GM21390 (cell line): ENCODE results near the gene TECR.
"Not testable (repeated sequence)": the region's sequence is repeated elsewhere in the genome, so short reads cannot be mapped to it uniquely, and the experiment has no call there.

ENCODE experiments used
- ATAC-seq: cut with Tn5 transposase; IDR thresholded peaks from one replicate; pipeline ENCODE4 v1.9.1; 2021; ENCODE audit not compliant: unreplicated experiment

TECR gene

DNA sequence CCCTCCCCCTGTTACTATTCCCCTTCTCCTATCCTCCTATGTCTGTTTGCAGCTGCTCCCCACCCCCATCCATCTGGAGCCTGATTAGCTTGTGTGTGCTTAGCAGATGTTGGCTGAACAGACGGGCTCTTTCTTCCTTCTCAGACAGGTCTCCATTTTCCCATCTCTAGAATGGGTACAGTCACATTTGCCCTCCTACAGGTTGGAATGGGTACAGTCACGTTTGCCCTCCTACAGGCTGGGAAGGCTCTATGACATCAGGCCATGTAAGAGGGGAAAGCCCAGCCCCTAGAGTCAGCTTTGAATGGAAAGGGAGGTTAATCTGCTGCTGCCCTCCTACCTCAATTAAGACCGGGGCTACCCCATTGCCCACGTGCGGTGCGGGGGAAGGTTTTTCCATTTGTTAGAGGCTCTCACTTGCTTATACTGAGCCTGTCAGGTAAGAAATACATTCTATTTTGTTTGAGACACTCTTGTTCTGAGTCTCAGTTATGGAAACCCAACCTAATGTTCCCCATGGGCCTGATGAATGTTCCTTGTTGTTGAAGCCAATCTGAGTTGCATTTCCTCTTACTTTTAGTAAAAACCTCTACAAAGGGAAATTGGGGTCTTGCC is 51.3 kb downstream of the TECR start:
- ATAC-seq, result no peak

DNA sequence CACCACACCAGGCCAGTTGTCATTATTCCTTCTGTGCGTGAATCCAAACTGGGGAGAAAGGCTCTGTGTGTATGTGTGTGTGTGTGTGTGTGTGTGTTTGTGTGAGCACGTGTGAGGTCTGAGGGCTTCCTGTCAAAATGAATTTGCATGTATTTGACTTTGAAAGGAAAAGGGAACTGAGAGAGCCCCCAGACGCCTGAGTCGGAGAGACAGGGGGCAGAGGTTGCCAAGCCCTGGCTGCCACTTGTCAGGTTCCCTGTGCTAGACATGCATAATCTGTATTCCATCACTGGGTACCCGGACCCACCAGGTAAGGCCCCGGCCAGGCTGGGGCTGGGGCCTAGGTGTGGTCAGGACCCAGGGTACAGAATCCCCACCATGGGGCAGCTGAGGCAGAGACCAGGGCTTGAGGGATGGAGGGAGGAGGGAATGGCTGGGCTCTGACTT is 53.5 kb downstream of the TECR start, which contains the start of gene CLEC17A:
Gene CLEC17A (plus strand): TSS at position 191 of the 447 bp plus-strand sequence. CDS start 77 bp downstream, at position 268.
- no peak for ATAC-seq

DNA sequence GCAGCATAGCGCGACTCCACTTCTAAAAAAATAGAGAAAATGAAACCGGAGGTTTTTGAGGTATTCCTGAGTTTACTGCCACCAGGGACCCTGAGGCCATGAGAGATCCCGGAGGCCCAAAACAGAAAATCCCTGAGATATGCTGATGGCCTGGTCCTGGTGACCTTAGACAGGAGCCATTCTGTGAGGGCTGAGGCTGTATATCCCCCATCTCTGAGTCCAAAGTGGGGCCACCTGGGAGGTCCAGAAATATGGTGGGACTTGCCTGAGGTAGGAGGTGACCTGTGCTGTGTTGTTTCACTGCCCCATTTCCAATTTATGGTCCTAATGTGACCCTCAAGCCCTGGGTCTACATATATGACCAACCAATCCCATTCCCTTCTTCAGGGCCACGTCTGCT is 55.0 kb downstream of the TECR start:
- ATAC-seq, result not testable (repeated sequence)

DNA sequence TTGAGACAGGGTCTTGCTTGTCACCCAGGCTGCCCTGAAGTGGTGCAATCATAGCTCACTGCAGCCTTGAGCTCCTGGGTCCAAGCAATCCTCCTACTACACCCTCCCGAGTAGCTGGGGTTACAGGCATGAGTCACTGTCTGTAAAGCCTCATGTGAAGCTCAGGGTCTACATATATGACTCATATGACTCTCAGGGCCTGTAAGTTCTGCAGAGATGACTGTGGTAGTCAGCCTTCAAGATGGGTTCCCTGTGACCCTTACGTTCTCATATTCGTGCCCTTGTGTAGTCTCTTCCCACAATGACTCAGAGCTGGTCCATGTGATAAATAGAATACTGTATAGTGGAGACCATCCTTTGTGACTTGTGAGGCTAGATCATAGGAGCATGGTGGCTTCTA is 55.8 kb downstream of the TECR start:
- ATAC-seq, result peak; percentile 67

DNA sequence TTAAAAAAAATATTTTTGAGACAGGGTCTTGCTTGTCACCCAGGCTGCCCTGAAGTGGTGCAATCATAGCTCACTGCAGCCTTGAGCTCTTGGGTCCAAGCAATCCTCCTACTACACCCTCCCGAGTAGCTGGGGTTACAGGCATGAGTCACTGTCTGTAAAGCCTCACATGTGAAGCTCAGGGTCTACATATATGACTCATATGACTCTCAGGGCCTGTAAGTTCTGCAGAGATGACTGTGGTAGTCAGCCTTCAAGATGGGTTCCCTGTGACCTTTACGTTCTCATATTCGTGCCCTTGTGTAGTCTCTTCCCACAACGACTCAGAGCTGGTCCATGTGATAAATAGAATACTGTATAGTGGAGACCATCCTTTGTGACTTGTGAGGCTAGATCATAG is 60.0 kb downstream of the TECR start:
- ATAC-seq, result not testable (repeated sequence)

DNA sequence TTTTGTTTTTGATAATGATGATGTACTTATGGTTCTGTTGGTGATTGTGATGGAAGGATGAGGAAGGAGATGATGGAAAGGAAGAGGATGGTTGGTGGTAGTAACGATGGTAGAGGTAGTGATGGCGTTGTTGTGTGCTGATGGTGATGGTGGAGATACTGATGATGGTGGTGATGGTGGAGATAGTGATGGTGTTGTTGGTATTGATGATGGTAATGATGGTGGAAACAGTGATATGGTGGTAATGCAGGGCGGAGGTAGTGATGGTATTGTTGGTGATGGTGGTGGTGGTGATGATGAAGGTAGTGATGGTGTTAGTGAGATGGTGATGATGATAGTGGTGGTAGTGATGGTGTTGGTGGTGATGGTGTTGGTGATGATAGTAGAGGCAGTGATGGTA is 66.2 kb downstream of the TECR start:
- ATAC-seq, result no peak

DNA sequence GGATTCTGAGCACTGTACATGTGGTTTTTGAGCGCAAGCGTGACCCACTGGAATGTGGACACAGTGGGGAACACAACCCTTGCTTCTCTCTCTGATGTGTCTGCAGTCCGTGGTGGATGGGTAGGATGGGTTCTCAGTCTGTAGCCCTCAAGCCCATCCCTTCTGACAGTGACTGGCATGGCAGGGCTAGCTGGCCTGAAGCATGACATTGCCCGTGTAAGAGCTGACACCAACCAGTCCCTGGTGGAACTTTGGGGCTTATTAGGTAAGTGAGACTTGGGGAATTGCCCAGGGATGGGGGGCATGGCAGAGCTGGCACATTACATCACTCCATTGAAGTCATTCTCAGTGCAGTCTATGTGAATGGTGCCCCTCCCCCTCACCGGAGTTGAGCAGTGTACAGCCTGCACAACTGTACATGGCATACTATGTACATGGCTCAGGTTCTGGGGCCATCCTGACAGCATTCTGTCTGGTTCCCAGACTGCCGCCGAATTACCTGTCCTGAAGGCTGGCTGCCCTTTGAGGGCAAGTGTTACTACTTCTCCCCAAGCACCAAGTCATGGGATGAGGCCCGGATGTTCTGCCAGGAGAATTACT is 70.3 kb downstream of the TECR start:
- no peak for ATAC-seq

DNA sequence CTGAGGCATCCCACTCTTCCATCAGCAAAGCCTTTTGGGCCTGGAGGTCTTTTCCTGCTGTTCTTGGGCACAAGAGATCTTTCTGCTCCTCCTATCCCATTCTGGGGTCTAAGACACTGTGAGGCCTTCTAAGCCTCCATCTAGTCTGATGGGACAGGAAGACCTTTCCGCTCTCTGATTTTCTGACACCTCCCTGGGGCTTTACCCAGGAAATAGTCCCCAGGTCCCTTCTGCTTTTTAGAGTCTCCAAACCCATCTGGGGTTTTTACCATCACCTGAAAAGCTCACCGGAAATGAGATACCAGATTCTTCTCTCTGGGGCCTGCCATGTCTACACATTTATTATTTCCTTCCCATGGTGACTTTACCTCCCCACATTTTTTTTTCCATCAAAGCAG is 74.6 kb downstream of the TECR start:
- ATAC-seq, result peak; percentile 88

DNA sequence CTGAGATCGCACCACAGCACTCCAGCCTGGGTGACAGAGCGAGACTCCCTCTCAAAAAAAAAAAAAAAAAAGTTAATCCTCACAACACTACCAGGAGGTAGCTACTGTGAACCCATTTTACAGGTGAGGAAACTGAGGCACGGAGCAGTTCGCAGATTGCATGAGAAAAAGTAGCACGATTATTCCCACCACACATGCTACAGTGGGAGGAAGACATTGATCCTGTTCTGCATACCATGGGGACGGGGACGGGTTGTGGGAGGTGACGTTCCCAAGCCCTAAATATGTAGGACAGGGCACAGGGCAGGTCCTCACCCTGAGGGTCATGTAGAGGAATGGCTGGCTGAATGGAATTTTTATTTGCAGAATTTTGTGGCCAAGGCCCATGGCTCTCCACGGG is 77.2 kb downstream of the TECR start:
- no peak for ATAC-seq

DNA sequence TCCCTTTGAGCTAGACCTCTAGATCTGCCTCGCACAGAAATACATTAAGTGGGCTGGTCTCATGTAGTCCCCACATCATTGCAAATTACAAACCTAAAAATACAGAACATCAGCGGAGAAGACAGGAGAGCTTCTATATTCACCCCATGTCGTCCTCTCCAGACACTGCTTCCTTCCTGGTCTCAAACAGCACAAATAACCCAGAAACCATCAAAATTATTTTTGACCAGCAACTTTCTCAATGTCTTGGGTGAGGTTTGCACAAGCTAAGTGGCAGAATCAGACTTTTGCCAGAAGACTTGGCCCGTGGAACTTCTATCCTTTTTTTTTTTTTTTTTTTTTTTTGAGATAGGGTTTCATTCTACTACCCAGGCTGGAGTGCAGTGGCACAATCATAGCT is 81.7 kb downstream of the TECR start:
- no peak for ATAC-seq

DNA sequence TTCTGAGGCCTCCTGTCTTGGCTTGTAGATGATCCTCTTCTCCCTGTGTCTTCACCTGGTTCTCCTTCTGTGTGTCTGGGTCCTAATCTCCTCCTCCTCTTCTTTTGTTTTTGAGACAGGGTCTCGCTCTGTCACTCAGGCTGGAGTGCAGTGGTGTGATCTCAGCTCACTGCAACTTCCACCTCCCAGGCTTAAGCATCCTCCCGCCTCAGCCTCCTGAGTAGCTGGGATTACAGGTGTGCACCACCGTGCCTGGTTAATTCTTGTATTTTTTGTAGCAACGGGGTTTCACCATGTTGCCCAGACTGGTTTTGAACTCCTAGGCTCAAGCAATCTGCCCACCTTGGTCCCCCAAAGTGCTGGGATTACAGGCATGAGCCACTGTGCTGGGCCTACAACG is 82.8 kb downstream of the TECR start:
- ATAC-seq, result not testable (repeated sequence)

DNA sequence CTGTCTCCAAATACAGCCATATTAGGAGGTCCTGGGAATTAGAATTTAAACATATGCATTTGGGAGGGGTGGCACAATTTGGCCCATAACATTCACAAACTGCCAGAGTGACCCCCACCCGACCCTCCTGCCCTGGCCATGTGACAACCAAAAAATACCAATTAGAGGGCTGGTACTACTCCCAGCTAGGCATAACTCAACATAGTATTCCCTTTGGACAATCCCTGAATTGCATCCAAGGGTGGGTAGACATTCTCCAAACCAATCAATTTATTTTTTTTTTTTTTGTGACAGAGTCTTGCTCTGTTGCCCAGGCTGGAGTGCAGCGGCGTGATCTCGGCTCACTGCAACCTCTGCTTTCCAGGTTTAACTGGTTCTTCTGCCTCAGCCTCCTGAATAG is 83.3 kb downstream of the TECR start:
- ATAC-seq, result no peak

DNA sequence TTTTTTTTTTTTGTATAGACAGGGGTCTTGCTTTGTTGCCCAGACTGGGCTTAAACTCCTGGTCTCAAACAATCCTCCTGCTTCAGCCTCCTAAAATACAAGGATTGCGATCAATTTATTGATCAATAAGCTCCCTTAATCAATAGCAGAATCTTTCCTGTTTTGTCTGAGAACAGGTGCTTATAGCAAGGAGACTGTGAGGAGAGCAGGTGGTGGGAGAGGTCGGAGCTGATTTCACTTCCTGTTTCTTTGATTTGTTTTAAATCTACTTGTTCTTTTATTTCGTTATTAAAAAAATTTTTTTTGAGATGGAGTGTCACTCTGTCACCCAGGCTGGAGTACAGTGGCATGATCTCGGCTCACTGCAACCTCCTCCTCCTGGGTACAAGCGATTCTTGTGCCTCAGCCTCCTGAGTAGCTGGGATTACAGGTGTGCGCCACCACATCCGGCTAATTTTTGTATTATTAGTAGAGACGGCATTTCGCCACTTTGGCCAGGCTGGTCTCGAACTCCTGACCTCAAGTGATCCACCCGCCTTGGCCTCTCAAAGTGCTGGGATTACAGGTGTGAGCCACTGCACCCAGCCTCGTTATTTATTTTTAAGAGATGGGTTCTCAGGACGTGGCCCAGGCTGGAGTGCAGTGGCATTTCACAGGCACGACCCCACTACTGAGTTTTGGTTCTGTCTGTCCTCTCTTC is 84.2 kb downstream of the TECR start:
- not testable (repeated sequence) for ATAC-seq

DNA sequence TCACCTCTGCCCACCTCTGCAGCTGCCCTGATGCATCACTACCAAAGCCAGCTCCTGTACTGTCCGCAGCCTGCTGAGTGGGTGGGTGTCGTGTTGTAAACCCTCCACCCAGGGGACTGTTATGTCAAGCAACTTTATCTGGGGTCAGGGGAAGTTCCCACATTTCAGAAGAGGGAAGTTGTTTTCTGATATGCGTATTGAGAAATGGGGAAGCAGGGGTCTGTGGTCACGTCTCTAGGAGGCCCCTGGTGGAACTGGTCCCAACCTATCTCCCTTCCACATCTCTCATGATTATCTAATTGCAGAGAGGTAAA is 84.7 kb downstream of the TECR start:
- no peak for ATAC-seq
